GM18861 (cell line): ENCODE results near the gene TLCD1.

Experiments
- ATAC-seq: cut with Tn5 transposase; IDR thresholded peaks from one replicate; pipeline ENCODE4 v1.9.1; 2021; ENCODE audit not compliant: unreplicated experiment

TLCD1 gene

GRCh38 chr17:28689011-28689410, 37.0 kb downstream of the TLCD1 start:
- ATAC-seq: no peak

GRCh38 chr17:28688481-28688880, 37.6 kb downstream of the TLCD1 start:
- ATAC-seq: no peak

- ATAC-seq: no peak
Measured at GRCh38 chr17:28686296-28686695, 39.7 kb downstream of the TLCD1 start.

GRCh38 chr17:28685366-28685765, 40.7 kb downstream of the TLCD1 start:
- no peak for ATAC-seq

- no peak for ATAC-seq
Measured at GRCh38 chr17:28684963-28685362, 41.1 kb downstream of the TLCD1 start.

- ATAC-seq: no peak
Measured at GRCh38 chr17:28682655-28683054, 43.4 kb downstream of the TLCD1 start.

GRCh38 chr17:28675980-28676379, 50.1 kb downstream of the TLCD1 start:
- no peak for ATAC-seq

- ATAC-seq: no peak
Measured at GRCh38 chr17:28675490-28675889, 50.5 kb downstream of the TLCD1 start.
